HG02938 (cell line): ENCODE measurements around the gene METTL1.

Source experiments
- ATAC-seq: cut with Tn5 transposase; IDR thresholded peaks from one replicate; pipeline ENCODE4 v1.9.1; 2021; ENCODE audit warnings: mild to moderate bottlenecking, moderate library complexity; ENCODE audit not compliant: unreplicated experiment

METTL1 gene

DNA sequence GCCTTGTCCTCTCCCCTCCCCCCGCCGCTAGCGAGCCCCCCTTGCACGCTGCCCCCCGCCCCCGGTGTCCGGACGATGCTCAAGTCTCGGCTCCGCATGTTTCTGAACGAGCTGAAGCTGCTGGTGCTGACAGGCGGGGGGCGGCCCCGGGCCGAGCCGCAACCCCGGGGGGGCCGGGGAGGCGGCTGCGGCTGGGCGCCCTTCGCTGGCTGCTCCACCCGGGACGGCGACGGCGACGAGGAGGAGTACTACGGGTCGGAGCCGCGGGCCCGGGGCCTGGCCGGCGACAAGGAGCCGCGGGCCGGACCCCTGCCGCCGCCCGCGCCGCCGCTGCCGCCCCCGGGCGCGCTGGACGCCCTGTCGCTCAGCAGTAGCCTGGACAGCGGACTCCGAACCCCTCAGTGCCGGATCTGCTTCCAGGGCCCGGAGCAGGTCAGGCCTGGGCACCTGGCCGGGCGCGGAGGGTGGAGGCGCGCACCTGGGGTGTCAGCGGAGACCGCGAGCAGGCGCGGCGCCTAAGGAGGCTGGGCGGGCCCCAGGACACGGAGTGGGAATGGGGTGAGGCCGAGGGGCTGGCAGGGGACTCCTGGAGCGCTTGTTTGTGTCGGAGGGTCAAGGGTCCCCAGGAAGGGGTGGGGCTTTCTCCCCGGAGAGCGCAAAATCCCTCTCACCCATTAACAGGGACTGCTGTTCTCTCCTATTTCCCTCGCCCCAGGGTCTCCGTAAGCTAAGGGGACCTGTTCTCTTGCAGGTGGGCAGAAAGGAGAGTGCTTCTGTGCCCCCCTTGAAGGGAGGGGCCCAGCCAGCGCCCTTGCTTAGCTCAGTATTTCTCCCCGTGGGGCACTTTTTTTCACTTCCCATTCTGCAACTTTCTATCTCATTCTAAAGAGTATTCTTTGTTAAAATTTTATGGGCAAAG lies 16.2 kb downstream of the METTL1 start:
- no peak for ATAC-seq

DNA sequence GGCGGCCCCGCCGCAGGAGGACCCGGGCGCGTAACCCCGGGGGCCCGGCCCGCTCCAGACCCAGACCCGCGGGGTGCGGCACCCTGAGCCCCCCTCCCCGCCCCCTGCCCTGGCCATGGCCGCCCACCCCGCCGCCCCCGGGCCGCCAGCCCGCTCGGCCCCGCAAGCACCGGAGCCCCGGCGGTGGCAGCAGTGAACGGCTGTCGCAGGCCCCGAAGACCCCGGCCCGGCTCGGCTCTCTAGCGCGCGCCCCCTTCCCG lies 16.8 kb downstream of the METTL1 start:
- no peak for ATAC-seq

DNA sequence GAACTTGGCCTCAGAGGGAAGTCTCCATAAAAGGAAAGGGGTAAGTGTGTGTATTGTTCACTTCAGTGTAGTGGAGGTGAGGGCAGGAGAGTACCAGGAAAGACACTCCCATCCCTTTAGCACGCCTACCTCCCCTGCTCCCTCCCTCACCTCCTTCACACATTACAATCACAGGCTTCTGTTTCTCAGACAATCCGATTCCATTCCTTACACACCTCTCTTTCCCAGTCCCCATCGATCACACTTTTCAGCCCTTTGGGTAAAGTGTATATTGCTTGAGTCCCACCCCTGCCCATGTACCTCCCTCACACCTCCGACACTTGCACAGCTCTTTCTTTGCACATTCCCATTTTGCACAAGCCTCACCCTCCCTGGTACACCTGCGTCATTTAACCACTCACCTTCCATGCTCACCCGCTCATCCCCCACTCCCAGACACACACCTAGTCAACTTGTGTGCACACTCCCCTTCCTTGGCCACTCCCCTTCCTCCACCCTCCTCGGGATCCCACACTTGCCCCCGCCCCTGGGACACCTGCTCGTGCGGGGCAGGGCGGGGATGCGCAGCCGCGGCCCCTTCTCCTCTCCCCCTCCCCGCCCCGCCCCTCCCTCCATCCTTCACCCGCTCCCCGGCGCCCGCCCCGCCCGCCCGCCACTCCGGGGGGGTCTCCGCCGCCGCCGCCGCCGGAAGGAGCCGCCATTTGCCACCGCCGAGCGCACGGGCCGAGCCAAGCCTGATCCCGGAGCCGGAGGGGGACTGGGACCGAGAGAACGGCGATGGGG lies 17.3 kb downstream of the METTL1 start, which contains the start of gene MARCHF9:
Gene MARCHF9 (plus strand): TSS at position 693 of the 783 bp plus-strand sequence. CDS start 426 bp downstream, outside the sequence.
- ATAC-seq = no peak

DNA sequence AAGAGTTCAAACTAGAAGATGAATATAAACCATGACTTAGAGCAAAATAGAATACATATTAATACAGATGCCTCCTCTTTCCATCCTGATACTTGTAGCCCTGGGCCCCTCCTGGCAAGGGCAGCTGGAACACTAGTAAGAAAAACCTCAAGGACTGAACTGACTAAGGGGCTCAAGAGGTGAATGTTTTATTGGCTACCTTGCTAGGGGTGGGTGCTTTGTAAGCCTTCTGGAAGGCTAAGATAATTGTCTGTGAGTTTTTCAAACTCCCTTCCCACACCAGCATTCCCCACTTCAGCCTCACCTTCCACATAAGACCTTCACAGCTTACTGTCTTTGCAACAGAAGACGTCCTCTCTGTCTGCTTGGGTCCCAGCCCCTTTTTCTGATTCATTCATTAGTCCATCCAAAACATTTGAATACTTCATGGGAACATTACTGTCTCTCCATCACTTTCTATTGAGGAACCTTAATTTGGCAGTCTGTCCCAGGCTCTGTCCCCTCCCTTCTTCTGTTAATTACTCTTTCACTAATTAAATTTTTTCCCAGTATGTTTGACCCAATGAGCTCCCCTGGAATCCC lies 18.1 kb downstream of the METTL1 start:
- no peak for ATAC-seq

- ATAC-seq = peak; percentile 3
Observed at GRCh38 chr12:57752668-57753000, 19.3 kb downstream of the METTL1 start.

DNA sequence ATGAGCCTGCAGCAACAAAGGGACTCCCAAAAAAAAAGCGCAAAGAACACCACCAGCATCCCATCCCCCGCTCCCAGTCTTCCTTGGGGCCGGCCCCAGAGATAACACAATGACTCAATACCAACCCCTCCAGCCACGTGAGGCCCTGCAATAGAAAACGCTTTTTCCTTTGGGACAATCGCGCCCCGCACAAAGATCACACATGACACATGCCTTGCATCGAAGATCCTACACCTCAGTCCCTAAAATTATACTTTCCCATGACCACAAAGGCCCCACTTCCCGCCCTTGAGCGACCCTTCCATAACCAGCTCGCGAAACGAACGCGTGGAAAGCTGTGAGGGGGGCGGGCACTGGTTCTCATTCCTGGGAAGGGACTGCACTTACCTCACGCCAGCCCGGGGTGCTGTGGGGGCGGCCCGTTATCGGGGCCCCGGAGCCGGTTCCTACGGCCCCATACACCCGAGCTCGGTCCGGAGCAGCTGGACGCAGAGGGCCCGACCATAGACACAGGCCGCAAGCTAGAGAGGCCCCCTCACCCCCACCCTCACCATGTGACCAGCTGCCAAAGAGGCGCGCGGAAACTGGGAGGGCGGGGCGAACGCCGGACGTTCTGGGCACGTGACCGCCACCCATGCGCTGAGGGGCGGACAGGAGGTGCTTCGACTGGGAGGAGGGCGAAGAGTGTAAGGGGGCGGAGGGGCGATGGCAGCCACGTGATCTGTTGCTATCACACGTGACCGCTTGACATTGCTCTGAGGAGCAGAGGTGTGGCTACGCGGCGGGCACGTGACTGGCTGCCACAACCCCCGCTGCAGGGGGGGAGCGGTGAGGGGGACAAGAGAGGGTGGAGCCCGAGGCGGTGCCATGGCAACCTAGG lies 19.9 kb downstream of the METTL1 start, which contains the start of gene CDK4:
Gene CDK4 (minus strand): TSS at position 523 of the 880 bp plus-strand sequence. CDS start 593 bp downstream, outside the sequence.
- peak; percentile 71 for ATAC-seq

GRCh38 chr12:57751432-57751787 lies 20.5 kb downstream of the METTL1 start:
- ATAC-seq = no peak

DNA sequence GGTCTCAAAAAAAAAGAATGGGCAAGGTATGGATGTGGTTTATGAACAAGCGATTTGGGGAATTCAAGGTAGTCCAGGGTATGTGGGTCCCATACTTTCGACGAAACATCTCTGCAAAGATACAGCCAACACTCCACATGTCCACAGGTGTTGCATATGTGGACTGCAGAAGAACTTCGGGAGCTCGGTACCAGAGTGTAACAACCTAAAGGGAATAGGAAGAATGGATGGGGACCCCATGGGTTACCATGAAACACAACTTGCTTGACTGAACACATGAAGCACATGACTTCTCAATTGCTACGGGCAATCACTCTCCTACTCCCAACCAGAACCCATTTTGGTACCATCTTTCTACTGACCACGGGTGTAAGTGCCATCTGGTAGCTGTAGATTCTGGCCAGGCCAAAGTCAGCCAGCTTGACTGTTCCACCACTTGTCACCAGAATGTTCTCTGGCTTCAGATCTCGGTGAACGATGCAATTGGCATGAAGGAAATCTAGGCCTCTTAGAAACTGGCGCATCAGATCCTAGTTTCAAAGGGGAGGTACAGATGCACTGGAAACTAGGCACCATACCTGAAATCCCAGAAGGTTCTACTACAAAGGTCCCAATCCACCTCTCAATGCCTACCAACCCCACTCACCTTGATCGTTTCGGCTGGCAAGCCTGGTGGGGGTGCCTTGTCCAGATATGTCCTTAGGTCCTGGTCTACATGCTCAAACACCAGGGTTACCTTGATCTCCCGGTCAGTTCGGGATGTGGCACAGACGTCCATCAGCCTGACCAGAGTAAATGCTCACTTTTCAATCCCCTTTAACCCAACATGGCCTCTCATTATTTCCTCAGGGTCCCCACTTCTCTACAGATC lies 21.1 kb downstream of the METTL1 start:
- no peak for ATAC-seq

- no peak for ATAC-seq
Observed at GRCh38 chr12:57749061-57749460, 22.8 kb downstream of the METTL1 start.

DNA sequence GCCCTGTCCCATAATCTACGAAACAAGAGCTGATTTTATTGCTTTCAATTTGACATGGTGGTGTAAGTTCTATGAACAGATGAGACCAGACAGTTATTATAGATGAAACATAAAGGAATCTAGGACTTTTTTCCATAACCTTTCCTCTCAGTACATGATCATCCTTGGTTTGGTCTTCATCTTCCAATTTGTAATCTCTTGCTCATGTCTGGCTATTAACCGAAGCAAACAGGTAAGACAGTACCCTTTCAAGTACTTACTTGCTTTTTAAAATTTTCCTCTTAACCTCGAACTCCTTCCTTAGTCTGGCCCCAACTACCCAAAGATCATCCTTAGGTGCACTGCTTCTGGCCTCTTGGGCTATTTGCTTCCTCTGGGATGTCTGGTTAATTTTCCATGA lies 25.9 kb downstream of the METTL1 start:
- no peak for ATAC-seq

GRCh38 chr12:57745485-57745881 lies 26.4 kb downstream of the METTL1 start:
- no peak for ATAC-seq

DNA sequence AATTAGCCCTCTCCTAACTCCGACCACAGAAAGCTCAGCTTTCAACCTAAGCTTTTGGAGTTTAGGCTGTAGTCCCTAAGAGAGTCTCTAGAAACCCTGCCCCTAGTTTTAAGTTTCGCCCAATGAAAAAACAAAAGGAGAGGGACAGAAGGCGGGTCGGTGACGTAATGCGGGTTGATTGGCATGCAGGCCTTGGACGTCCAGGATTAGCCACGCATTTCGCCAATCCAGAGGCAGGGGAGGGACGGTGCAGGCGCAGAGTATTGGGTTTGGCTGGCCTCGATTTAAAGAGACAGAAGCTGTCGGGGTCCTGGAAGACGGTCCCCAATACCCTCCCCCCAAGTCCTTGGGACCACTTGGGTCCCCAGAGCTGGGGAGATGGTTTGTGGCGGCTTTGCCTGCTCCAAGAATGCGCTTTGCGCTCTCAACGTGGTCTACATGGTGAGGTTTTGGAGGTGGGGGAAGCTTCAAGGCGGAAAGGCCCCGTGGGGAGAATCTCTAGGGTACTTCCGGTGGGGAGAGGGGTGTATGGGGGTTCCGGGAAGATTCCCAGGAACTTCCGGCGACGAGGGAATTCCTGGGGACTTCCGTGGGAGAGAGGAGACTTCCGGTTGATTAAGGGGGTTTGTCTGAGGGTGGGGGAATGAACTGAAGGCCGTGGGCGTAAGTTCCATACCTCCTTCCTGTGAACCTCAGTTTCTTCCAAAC lies 27.0 kb downstream of the METTL1 start, which contains the start of gene TSPAN31:
Gene TSPAN31 (plus strand): TSS at position 263 of the 708 bp plus-strand sequence. CDS start 116 bp downstream, at position 379.
- peak; percentile 73 for ATAC-seq

DNA sequence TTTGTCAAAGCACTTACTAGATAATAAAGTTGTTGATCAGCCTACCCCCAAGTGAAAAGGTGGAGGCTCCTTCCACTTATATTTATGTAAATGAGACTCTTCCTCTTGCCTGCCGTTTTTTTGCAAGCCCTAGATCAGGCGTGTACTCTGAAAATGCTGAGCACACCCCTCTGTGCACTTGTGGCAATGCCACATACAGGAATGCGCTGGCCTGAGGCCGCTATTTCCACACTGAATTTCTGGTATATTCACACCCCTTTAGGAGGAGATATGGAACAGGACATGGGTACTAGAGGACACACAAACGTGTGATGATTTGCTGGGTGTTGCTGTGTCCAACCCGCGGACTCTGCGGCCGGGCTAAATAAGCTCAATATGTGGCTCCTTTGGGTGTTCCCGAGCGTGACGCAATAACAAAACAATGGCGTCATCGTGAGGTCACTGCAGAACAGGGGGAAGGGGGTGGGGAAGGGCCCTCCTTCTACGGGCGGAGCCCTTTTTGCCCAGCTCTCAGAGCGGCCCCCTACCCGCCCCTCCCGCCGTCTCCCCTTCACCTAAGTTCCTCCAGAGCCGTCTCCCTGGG lies 27.6 kb downstream of the METTL1 start:
- peak; percentile 42 for ATAC-seq

GRCh38 chr12:57743769-57744168 lies 28.1 kb downstream of the METTL1 start:
- ATAC-seq = no peak

- ATAC-seq = peak; percentile 44
Observed at GRCh38 chr12:57741844-57742738, 29.8 kb downstream of the METTL1 start.

- no peak for ATAC-seq
Observed at GRCh38 chr12:57741413-57741789, 30.5 kb downstream of the METTL1 start.

DNA sequence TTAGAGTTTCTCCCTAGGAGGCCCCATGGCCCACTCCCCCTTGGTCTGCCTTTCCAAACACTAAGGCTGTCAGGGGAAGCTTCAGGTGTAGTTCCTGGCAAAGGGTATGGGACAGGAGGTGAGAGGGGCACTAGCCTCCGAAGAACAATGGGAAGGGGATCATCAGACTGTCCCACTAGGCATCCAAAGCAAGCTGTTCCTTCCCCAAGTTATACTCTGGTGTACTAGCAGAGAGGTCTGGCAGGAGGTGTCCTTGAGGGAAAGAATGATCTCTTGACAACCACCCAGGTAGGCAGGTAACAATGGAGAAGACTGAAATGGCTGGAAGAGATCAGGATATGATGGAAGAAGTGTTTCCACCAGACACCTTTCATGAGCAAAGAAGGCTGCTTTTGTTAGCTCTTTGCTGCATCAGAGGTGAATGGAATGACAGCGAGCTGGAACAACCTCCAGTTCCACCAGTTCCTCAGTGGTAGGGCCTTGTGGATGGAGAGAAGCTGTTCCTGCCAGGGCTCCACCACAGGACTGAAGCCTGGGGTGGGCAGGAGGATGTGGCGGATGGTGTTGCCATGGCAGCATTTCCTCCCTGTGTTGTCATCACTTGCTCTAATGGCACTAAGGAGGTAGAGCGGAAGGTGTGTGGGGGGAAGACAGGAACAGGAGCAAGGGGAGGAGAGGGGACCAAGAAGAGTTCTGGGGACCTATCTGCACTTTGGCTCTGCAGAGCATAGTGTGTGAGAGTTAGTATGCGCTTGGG lies 31.1 kb downstream of the METTL1 start:
- peak; percentile 44 for ATAC-seq
